Small intestine (tissue), 7 donors: Measurements from ENCODE around the gene VPS13A. TPM values are rescaled to one million over a fixed set of nuclear protein-coding genes. Genes with fewer than 3 reads are reported as not detected.
A peak's percentile ranks its signal among the peaks of the same experiment; 100 is the strongest.

Experiments used
- DNase-seq, 2 donors: peaks; one replicate each; pipeline versions ENCODE4 v3.0.0 to v3.0.0-alpha.2; 2013
- FAIRE-seq: peaks from 2 replicates; lab custom pipeline; 2012; peaks lifted over from hg19 to GRCh38; lab: Jason Lieb, UNC
- H3K27ac ChIP-seq, 3 donors: one replicate each; pipeline ENCODE4 v1.5.1; 2013; ENCODE audit warnings: low read length in 2 of 3, mild to moderate bottlenecking in 2 of 3, control low read depth in 1 of 3, inconsistent platforms in 1 of 3, low read depth in 1 of 3, moderate library complexity in 1 of 3
- H3K27me3 ChIP-seq, 3 donors: one replicate each; pipeline ENCODE4 v1.6.1; 2013; ENCODE audit warnings: low read length in 3 of 3, inconsistent platforms in 1 of 3; ENCODE audit not compliant: control insufficient read depth in 3 of 3, insufficient read depth in 3 of 3
- H3K36me3 ChIP-seq, 3 donors: one replicate each; pipeline ENCODE4 v1.6.1; 2013; ENCODE audit warnings: low read length in 3 of 3, inconsistent platforms in 1 of 3, low read depth in 1 of 3, mild to moderate bottlenecking in 1 of 3, moderate library complexity in 1 of 3; ENCODE audit not compliant: control insufficient read depth in 3 of 3, insufficient read depth in 2 of 3
- H3K4me1 ChIP-seq, 3 donors: one replicate each; pipeline ENCODE4 v1.6.1; 2013; ENCODE audit warnings: low read length in 2 of 3, inconsistent platforms in 1 of 3, low read depth in 1 of 3, mild to moderate bottlenecking in 1 of 3, moderate library complexity in 1 of 3; ENCODE audit not compliant: control insufficient read depth in 3 of 3, insufficient read depth in 2 of 3
- H3K4me3 ChIP-seq, 3 donors: one replicate each; pipeline ENCODE4 v1.5.1; 2013; ENCODE audit warnings: low read length in 3 of 3, control low read depth in 1 of 3, inconsistent platforms in 1 of 3, low read depth in 1 of 3, mild to moderate bottlenecking in 1 of 3, moderate library complexity in 1 of 3
- H3K9me3 ChIP-seq, 2 donors: one replicate each; pipeline ENCODE4 v1.6.1; 2013; ENCODE audit warnings: low read depth in 1 of 2, low read length in 1 of 2; ENCODE audit not compliant: control insufficient read depth in 2 of 2, insufficient read depth in 1 of 2
- WGBS, 3 donors: extraction: QIAGEN DNeasy Blood & Tissue Kit; methylation state at CpG; one replicate each; pipeline ENCODE4 v1.1.7; 2013; 5-methylcytosine and 5-hydroxymethylcytosine counted together
- polyA plus RNA-seq, 4 donors: library from polyadenylated mRNA; stranded (reverse) in 3 of 4; unstranded in 1 of 4; fragments of 200-250 nt in 3 of 4; fragments of 120-200 nt in 1 of 4; gene quantifications; one replicate each; pipeline versions ENCODE4 v1.2.1 to v1.2.3, GENCODE V29; 2013
- donor health status: healthy with polysubstance abuse.
- donor health status: control.
- donor health status: control.
- donor health status: Bipolar disorder and iron deficiency.
- donor health status: healthy.

The VPS13A gene
- polyA plus RNA-seq, 4 donors: 15.3 to 54.3 (median 37.3) TPM

DNA sequence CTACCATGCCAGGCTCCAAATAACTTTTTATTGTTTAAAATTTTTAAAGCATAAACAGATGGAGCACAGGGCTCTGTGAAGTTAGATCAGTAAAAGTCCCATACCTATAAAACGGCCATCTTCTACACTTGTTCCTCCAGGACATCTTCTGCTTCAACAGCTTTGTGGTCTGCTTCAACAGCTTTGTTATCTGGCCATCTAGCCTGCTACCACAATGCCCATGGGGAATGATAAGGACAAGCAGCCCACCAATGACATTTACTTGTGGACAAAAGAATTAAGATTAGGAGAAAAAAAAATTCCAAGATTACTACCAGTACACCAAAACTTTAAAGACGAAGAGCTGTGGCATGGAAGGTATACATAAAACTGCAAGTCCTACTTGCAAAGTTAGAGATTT is 2.2 kb upstream of the VPS13A start:
- DNase-seq: no peak
- Histone ChIP-seq H3K4me3 (no peak overlapping the region), H3K27me3 (no peaks in the 10 kb centered on the region), H3K36me3 (no peaks in the 10 kb centered on the region), H3K4me1 (peaks cover 0 to 9% (median 3%) of the 10 kb centered on the region in 3 donors), H3K9me3 (no peaks in the 10 kb centered on the region), H3K27ac (peak overlapping the region in 1 of 3 donors; percentile 27)
- FAIRE-seq: no peak
- WGBS, 3 donors: 74 to 86% (median 77%) methylated on average over 2 of the region's 2 CpGs

DNA sequence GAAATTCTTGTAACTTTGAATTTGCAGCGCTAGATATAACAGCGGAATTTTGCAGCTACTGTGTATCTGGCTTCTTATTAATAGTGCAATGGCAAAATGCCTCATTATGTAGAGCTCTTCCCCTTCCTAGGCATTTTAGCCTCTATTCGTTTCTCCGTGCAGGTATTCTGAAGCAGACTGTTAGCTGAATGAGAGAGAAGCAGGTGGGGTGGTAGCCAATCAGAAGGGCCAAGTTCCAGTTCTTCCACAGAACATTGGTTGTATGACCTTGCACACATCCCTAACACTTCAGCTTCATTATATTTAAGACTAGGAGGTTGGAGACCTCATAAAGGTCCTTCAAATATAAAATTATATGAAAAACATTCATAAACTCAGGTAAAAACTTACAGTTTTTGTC is 1.2 kb upstream of the VPS13A start:
- no peak overlapping the region for H3K27ac ChIP-seq
- no peaks in the 10 kb centered on the region for H3K36me3 ChIP-seq
- H3K9me3 ChIP-seq: no peaks in the 10 kb centered on the region
- DNase-seq (no peak), FAIRE-seq (no peak)
- peaks cover 0 to 11% (median 3%) of the 10 kb centered on the region in 3 donors for H3K4me1 ChIP-seq
- no peaks in the 10 kb centered on the region for H3K27me3 ChIP-seq
- no peak overlapping the region for H3K4me3 ChIP-seq
- 62 to 70% (median 63%) methylated on average over 4 of the region's 4 CpGs for WGBS, 3 donors

DNA sequence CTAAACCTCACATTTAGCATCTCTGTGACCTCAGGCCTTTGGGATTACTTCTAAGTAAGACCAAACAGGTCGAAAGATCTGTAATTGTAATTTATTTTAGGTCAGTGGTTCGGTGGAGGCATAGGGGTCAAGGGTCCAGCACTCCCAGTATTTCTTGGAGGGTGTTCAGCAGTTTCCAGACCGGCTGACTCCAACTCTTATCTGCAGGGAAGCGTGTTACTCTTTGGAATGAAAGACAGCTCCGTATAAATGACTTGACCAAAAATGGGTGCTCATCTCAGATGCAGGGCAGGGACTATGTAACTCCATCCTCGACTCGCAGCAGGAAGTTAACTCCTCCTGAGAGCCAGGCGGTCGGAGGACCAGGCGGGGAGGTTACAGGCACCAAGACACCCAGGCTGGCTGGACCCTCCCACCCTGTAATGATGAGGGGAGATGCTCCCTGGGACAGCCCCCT is 620 bp upstream of the VPS13A start:
- no peaks in the 10 kb centered on the region for H3K9me3 ChIP-seq
- H3K4me1 ChIP-seq: peaks cover 0 to 5% (median 3%) of the 10 kb centered on the region in 3 donors
- no peak for FAIRE-seq
- WGBS, 3 donors: 1% methylated on average over 10 of the region's 10 CpGs
- no peaks in the 10 kb centered on the region for H3K36me3 ChIP-seq
- H3K4me3 ChIP-seq: peak overlapping the region; percentile 38 to 66 (median 61)
- H3K27me3 ChIP-seq: no peaks in the 10 kb centered on the region
- H3K27ac ChIP-seq: peak overlapping the region; percentile 12 to 84 (median 61)
- peak in 1 of 2 donors; percentile 70 for DNase-seq

DNA sequence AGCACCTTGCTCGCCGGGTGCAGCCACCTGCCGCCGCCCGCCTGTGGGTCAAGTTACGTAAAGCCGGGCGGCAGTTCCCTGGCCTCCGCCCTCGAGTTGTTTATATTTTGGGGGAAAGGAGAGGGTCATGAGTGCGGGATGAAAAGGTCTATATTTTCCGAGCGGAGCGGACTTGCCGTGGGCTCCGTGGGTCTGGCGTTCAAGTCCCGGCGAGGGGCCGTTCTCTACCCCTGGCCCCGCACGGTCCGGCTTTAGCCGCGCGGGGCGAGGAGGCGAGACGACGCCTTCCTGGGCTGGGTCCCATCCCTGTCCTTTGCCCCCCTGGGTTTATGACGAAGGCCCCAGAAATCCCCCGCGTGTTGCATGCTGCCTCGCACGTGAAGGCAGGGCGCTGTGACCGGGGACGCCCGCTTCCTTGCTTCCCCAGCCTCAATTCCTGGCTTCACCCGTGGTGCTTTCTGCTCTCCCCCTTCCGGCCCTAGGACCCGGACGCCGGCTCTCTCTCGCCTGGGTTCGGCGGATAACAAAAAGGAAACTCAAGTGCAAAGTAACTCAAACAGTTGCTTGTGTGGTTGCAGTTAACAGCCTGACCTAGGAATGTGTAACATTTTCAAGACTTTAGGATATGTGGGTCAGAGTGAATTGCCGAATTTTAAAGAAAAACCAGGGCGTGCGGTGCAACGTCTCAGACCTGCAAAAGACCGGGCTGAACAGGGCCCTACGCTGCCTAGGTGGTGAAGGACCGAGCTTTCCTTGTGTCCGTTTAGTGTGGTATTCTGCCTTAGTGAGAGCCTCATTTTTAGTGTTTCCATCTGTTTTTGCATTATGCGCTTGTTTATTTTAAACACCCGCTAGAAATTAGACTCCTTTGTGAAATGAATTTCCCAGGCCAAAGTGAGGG is 810 bp downstream of the VPS13A start:
- DNase-seq (peak; percentile 68 to 76), FAIRE-seq (no peak)
- Histone ChIP-seq H3K27ac (peak overlapping the region; percentile 83 to 84 (median 84)), H3K9me3 (no peaks in the 10 kb centered on the region), H3K4me1 (peaks cover 0 to 3% (median 0%) of the 10 kb centered on the region in 3 donors), H3K27me3 (no peaks in the 10 kb centered on the region), H3K36me3 (no peaks in the 10 kb centered on the region), H3K4me3 (peak overlapping the region; percentile 61 to 80 (median 66))
- WGBS, 3 donors: 0 to 1% (median 1%) methylated on average over 52 to 57 of the region's 57 CpGs

DNA sequence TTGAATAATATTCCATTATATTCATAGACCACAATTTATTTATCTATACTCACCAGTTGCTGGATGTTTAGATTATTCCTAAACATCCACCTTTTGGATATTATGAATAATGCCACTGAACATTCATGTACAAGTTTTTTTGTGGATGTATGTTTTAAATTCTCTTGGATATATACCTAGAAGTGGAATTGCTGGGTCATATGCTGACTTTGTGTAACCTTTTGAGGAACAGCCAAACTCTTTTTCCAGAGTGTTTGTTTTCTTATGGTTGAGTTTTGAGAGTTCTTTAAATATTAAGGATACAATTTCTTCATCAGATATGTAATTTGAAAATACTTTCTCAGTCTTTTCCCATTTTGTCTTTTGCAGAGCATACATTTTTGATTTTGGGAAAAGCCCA is 2.7 kb downstream of the VPS13A start:
- H3K27me3 ChIP-seq: no peaks in the 10 kb centered on the region
- no peak overlapping the region for H3K4me3 ChIP-seq
- no peaks in the 10 kb centered on the region for H3K36me3 ChIP-seq
- FAIRE-seq: no peak
- H3K4me1 ChIP-seq: peaks cover 0 to 3% (median 1%) of the 10 kb centered on the region in 3 donors
- no peak for DNase-seq
- no peaks in the 10 kb centered on the region for H3K9me3 ChIP-seq
- H3K27ac ChIP-seq: no peak overlapping the region

DNA sequence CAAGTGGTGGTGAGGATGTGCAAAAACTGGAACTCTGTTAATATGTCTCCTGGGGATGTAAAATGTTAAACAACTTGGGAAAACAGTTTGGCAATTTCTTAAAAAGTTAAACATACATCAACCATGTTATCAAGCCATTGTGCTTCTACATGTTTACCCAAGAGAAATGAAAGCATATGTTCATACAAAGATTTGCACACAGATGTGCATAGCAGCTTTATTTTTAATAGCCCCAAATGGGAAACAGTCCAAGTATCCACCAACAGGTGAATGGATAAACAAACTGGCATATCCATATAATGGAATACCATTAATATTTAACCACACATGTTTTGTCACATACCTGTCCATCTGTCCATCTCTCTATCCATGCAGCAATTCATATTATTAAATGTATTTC is 6.2 kb downstream of the VPS13A start:
- Histone ChIP-seq H3K27ac (peak overlapping the region in 1 of 3 donors; percentile 11), H3K27me3 (no peaks in the 10 kb centered on the region), H3K36me3 (peaks cover 0 to 5% (median 0%) of the 10 kb centered on the region in 3 donors), H3K4me1 (peaks cover 0 to 3% (median 1%) of the 10 kb centered on the region in 3 donors), H3K9me3 (peaks cover 0 to 4% of the 10 kb centered on the region in 2 donors), H3K4me3 (no peak overlapping the region)
- DNase-seq: peak in 1 of 2 donors; percentile 25
- FAIRE-seq: no peak

DNA sequence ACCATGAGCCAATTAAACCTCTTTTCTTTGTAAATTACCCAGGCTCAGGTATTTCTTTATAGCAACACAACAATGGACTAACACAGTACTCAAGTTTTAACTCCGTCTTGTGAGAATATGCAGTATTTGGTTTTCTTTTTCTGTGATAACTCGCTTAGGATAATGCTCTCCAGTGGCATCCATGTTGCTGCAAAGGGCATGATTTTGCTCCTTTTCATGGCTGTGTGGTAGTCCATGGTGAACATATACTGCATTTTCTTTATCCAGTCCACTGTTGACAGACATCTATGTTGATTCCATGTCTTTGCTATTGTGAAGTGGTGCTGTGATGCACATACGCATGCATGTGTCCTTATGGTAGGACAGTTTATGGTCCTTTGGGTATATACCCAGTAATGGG is 10.9 kb downstream of the VPS13A start:
- peaks cover 0 to 1% (median 0%) of the 10 kb centered on the region in 3 donors for H3K4me1 ChIP-seq
- H3K4me3 ChIP-seq: no peak overlapping the region
- H3K27me3 ChIP-seq: no peaks in the 10 kb centered on the region
- H3K9me3 ChIP-seq: peaks cover 0 to 4% of the 10 kb centered on the region in 2 donors
- no peak overlapping the region for H3K27ac ChIP-seq
- no peak for DNase-seq
- WGBS, 3 donors: 79 to 99% (median 98%) methylated on average over 3 of the region's 3 CpGs
- no peak for FAIRE-seq
- peaks cover 0 to 5% (median 0%) of the 10 kb centered on the region in 3 donors for H3K36me3 ChIP-seq

DNA sequence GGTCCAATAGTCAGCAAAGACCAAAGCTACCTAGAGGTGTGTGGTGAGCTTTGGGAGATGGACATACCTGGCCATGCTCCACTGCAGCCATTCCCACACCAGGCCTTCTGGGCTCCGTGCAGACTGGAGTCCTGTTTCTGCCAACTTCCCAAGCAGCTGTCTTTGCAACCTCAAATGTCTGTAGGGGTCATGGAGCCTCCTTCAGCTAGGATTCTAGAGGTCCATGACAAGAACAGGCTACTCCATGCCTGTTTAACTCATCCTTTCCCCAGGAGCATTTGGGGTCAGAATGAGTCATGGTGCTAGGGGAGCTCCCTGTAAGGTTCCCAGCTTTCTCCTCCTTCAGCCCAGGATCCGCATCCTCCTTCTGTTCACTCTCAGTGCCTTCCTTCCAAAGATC is 17.1 kb downstream of the VPS13A start:
- Histone ChIP-seq H3K27me3 (no peaks in the 10 kb centered on the region), H3K36me3 (no peaks in the 10 kb centered on the region), H3K27ac (no peak overlapping the region), H3K4me3 (no peak overlapping the region), H3K9me3 (no peaks in the 10 kb centered on the region), H3K4me1 (no peaks in the 10 kb centered on the region)
- WGBS, 3 donors: 92 to 100% (median 94%) methylated on average over 2 of the region's 2 CpGs
- FAIRE-seq (no peak), DNase-seq (no peak)
